Neural cell (in vitro differentiated cells): ENCODE data around the gene KLHDC9.

Source experiments
- CTCF ChIP-seq: fragments of 450-650 bp; IDR thresholded peaks from 2 replicates; pipeline ENCODE4 v1.5.1; 2014; ENCODE audit warnings: antibody characterized with exemption, mild to moderate bottlenecking, moderate library complexity; ENCODE audit not compliant: poor library complexity, severe bottlenecking
- POLR2AphosphoS5 ChIP-seq: IDR thresholded peaks from 2 replicates; pipeline ENCODE4 v1.6.1; 2012
- SMC3 ChIP-seq: fragments of 450-650 bp; conservative IDR thresholded peaks from 2 replicates; pipeline ENCODE4 v1.6.1; 2014; ENCODE audit warnings: antibody characterized with exemption, mild to moderate bottlenecking, moderate library complexity; ENCODE audit not compliant: poor library complexity

- TF ChIP-seq SMC3 (no peak), CTCF (no peak), POLR2AphosphoS5 (no peak)
Measured at GRCh38 chr1:161128591-161129420, 30.6 kb downstream of the KLHDC9 start.
